NCI-H146 treated with DMSO at 0.1 percent for 48 hours (cell line): ENCODE data around the gene HNRNPR.
A peak's percentile ranks its signal among the peaks of the same experiment; 100 is the strongest.

ENCODE experiments used
- DNase-seq: peaks from one replicate; lab custom pipeline; 2025; ENCODE audit not compliant: unreplicated experiment; lab: John Stamatoyannopoulos, UW

The HNRNPR gene

GRCh38 chr1:23369335-23370013, 25.4 kb upstream of the HNRNPR start, which contains the start of gene ZNF436:
Gene ZNF436 (minus strand): TSS chr1:23369836. CDS start chr1:23368005, 1,831 bp downstream.
- DNase-seq = peak; percentile 37

GRCh38 chr1:23368562-23369334, 24.7 kb upstream of the HNRNPR start:
- DNase-seq = peak; percentile 60

- DNase-seq = peak; percentile 94
Observed at GRCh38 chr1:23367791-23368561, 23.9 kb upstream of the HNRNPR start.

- no peak for DNase-seq
Observed at GRCh38 chr1:23367451-23367790, 23.3 kb upstream of the HNRNPR start.

GRCh38 chr1:23366598-23366997, 22.5 kb upstream of the HNRNPR start:
- no peak for DNase-seq

GRCh38 chr1:23366146-23366545, 22.1 kb upstream of the HNRNPR start:
- no peak for DNase-seq

GRCh38 chr1:23362218-23362713, 18.2 kb upstream of the HNRNPR start:
- DNase-seq = no peak

GRCh38 chr1:23358310-23358875, 14.3 kb upstream of the HNRNPR start:
- DNase-seq = no peak

- DNase-seq = no peak
Observed at GRCh38 chr1:23357138-23357908, 13.2 kb upstream of the HNRNPR start.

- no peak for DNase-seq
Observed at GRCh38 chr1:23356471-23357137, 12.5 kb upstream of the HNRNPR start.

GRCh38 chr1:23354245-23354644, 10.2 kb upstream of the HNRNPR start:
- no peak for DNase-seq

- DNase-seq = no peak
Observed at GRCh38 chr1:23352096-23352695, 8.1 kb upstream of the HNRNPR start.

GRCh38 chr1:23345920-23346319, 1.8 kb upstream of the HNRNPR start:
- DNase-seq = no peak

GRCh38 chr1:23344987-23345472, 946 bp upstream of the HNRNPR start:
- peak; percentile 16 for DNase-seq

GRCh38 chr1:23343221-23344110, 618 bp downstream of the HNRNPR start:
- no peak for DNase-seq

- no peak for DNase-seq
Observed at GRCh38 chr1:23341931-23342692, 2.0 kb downstream of the HNRNPR start.

- DNase-seq = no peak
Observed at GRCh38 chr1:23339632-23340031, 4.5 kb downstream of the HNRNPR start.

- no peak for DNase-seq
Observed at GRCh38 chr1:23337869-23338268, 6.2 kb downstream of the HNRNPR start.
